T-helper 2 cell treated with Interferon-gamma antibody and Interleukin-4, amounts not matched to agents 5 μg/mL and 100 μg/mL, for 36 hours (primary cell): ENCODE data around the gene YPEL2.

Experiments
- DNase-seq: peaks from one replicate; pipeline ENCODE4 v3.0.0; 2021; ENCODE audit warnings: low spot score
- H3K27ac Mint-ChIP-seq: one replicate; pipeline ENCODE4 v1.8.0; 2021; ENCODE audit warnings: mild to moderate bottlenecking, mixed read lengths
- H3K27me3 Mint-ChIP-seq: one replicate; pipeline ENCODE4 v1.8.0; 2021; ENCODE audit warnings: low read depth, mixed read lengths
- H3K36me3 Mint-ChIP-seq: one replicate; pipeline ENCODE4 v1.8.0; 2021; ENCODE audit warnings: low read depth, mixed read lengths
- H3K4me1 Mint-ChIP-seq: one replicate; pipeline ENCODE4 v1.8.0; 2021; ENCODE audit warnings: low read depth, mixed read lengths
- H3K4me3 Mint-ChIP-seq: one replicate; pipeline ENCODE4 v1.8.0; 2022; ENCODE audit warnings: mild to moderate bottlenecking, moderate library complexity, mixed read lengths
- H3K9me3 Mint-ChIP-seq: one replicate; pipeline ENCODE4 v1.8.0; 2021; ENCODE audit warnings: mixed read lengths

The YPEL2 gene

DNA sequence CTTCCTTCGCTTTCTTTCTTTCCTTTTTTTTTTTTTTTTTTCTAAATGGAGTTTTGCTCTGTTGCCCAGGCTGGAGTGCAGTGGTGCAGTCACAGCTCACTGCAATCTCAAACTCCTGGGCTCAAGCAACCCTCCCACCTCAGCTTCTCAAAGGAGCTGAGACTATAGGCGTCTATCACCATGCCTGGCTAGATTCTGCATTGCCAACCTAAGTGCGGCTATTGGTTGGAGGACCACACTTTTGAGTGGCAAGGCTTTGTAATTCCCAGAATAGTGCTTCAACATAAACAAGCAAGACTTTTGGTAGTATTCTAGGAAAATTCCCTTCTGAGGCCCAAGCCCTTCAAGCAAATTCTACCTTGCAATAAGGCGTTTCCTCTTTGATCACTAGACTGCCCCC lies 107.8 kb downstream of the YPEL2 start:
- Mint-ChIP-seq H3K27me3 (no peaks in the 10 kb centered on the region), H3K9me3 (no peaks in the 10 kb centered on the region), H3K36me3 (no peaks in the 10 kb centered on the region), H3K4me3 (peak overlapping the region; percentile 72), H3K4me1 (peaks cover 54% of the 10 kb centered on the region), H3K27ac (peak overlapping the region; percentile 84)
- no peak for DNase-seq

GRCh38 chr17:59439741-59440211 lies 108.3 kb downstream of the YPEL2 start:
- Mint-ChIP-seq H3K27me3 (no peaks in the 10 kb centered on the region), H3K36me3 (no peaks in the 10 kb centered on the region), H3K4me1 (peaks cover 54% of the 10 kb centered on the region), H3K27ac (peak overlapping the region; percentile 84), H3K4me3 (peak overlapping the region; percentile 72), H3K9me3 (no peaks in the 10 kb centered on the region)
- no peak for DNase-seq

GRCh38 chr17:59440757-59441463 lies 109.5 kb downstream of the YPEL2 start:
- DNase-seq, result peak; percentile 83
- Mint-ChIP-seq H3K4me3 (peak overlapping the region; percentile 72), H3K4me1 (peaks cover 48% of the 10 kb centered on the region), H3K36me3 (no peaks in the 10 kb centered on the region), H3K27me3 (no peaks in the 10 kb centered on the region), H3K9me3 (no peaks in the 10 kb centered on the region), H3K27ac (peak overlapping the region; percentile 84)

DNA sequence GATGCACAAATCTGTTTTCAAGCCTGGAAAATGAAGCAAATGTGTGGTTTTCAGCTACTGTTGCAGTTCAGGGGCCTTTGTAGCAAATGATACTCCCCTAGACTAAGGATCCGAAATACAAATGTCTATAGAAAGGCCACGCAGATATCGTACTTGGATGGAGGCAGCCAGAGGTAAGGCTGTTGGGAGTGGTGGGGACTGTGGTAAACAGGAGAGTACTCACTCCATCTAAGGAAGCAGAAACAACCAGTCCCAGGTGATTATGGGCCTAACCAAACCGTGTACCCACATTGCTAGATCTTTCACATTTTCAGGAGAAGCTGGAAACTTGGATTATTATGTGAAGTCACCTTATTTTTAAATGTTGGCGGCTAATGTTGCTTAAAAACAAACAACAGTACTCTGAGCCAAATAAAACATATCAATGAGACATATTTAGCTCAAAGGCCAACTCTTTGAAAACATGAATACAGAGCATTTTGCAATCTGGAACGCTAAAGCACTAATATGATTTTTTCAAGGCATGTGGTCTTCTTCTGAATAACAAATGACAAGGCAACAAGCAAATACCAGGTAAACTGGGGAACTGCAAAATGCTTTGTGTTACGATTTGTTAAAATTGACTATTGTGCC lies 110.1 kb downstream of the YPEL2 start:
- Mint-ChIP-seq H3K27me3 (no peaks in the 10 kb centered on the region), H3K4me1 (peaks cover 44% of the 10 kb centered on the region), H3K9me3 (no peaks in the 10 kb centered on the region), H3K27ac (peak overlapping the region; percentile 84), H3K36me3 (no peaks in the 10 kb centered on the region), H3K4me3 (peak overlapping the region; percentile 72)
- DNase-seq, result no peak

- Mint-ChIP-seq H3K27me3 (no peaks in the 10 kb centered on the region), H3K4me1 (peaks cover 37% of the 10 kb centered on the region), H3K36me3 (no peaks in the 10 kb centered on the region), H3K27ac (no peak overlapping the region), H3K9me3 (no peaks in the 10 kb centered on the region), H3K4me3 (no peak overlapping the region)
- no peak for DNase-seq
Observed at GRCh38 chr17:59443106-59443505, 111.7 kb downstream of the YPEL2 start.
